HEK293T (cell line): Measurements from ENCODE around the gene DRAM1.
A peak's percentile ranks its signal among the peaks of the same experiment; 100 is the strongest.

Experiments used
- CTCF ChIA-PET: fragments of 350-600 bp; formaldehyde crosslinking; extraction: SDS; loops from one replicate; lab custom pipeline; 2021; ENCODE audit warnings: antibody characterized with exemption, inconsistent platforms; lab: Yijun Ruan, JAX
- POLR2A ChIA-PET: fragments of 350-600 bp; formaldehyde crosslinking; extraction: SDS; loops from one replicate; lab custom pipeline; 2020; ENCODE audit warnings: antibody characterized with exemption, inconsistent platforms; lab: Yijun Ruan, JAX
- DNase-seq: peaks from one replicate; pipeline ENCODE4 v3.0.0; 2012; ENCODE audit warnings: mixed read lengths; ENCODE audit errors: extremely low spot score
- ARNT ChIP-seq: fragments of 450-650 bp; IDR thresholded peaks from 2 replicates; pipeline ENCODE4 v1.6.1; 2017; ENCODE audit warnings: mild to moderate bottlenecking
- BHLHE40 ChIP-seq: fragments of 450-650 bp; IDR thresholded peaks from 2 replicates; pipeline ENCODE4 v1.6.1; 2016; ENCODE audit warnings: mild to moderate bottlenecking, moderate library complexity, borderline replicate concordance
- CTBP1 ChIP-seq: fragments of 450-650 bp; IDR thresholded peaks from 2 replicates; pipeline ENCODE4 v1.6.1; 2016; ENCODE audit warnings: borderline replicate concordance
- ELF4 ChIP-seq: fragments of 450-650 bp; IDR thresholded peaks from 2 replicates; pipeline ENCODE4 v1.6.1; 2017; ENCODE audit warnings: antibody characterized with exemption
- FOXA1 ChIP-seq: fragments of 450-650 bp; IDR thresholded peaks from 2 replicates; pipeline ENCODE4 v1.6.1; 2016; ENCODE audit warnings: mild to moderate bottlenecking
- FOXK2 ChIP-seq: fragments of 450-650 bp; IDR thresholded peaks from 2 replicates; pipeline ENCODE4 v1.6.1; 2016; ENCODE audit warnings: mild to moderate bottlenecking
- FOXM1 ChIP-seq: fragments of 450-650 bp; IDR thresholded peaks from 2 replicates; pipeline ENCODE4 v1.6.1; 2017; ENCODE audit warnings: mild to moderate bottlenecking, borderline replicate concordance
- HDGF ChIP-seq: fragments of 450-650 bp; IDR thresholded peaks from 2 replicates; pipeline ENCODE4 v1.6.1; 2017; ENCODE audit warnings: antibody characterized with exemption, borderline replicate concordance
- L3MBTL2 ChIP-seq: fragments of 450-650 bp; conservative IDR thresholded peaks from 2 replicates; pipeline ENCODE4 v1.6.1; 2016; ENCODE audit warnings: mild to moderate bottlenecking
- LEF1 ChIP-seq: fragments of 450-650 bp; IDR thresholded peaks from 2 replicates; pipeline ENCODE4 v1.6.1; 2017; ENCODE audit warnings: mild to moderate bottlenecking, borderline replicate concordance
- NFRKB ChIP-seq: fragments of 450-650 bp; IDR thresholded peaks from 2 replicates; pipeline ENCODE4 v1.6.1; 2016; ENCODE audit warnings: mild to moderate bottlenecking, moderate library complexity
- PKNOX1 ChIP-seq: fragments of 450-650 bp; IDR thresholded peaks from 2 replicates; pipeline ENCODE4 v1.6.1; 2016
- SP1 ChIP-seq: fragments of 450-650 bp; IDR thresholded peaks from 2 replicates; pipeline ENCODE4 v1.6.1; 2017
- SUZ12 ChIP-seq: fragments of 450-650 bp; IDR thresholded peaks from 2 replicates; pipeline ENCODE4 v1.6.1; 2016; ENCODE audit warnings: mild to moderate bottlenecking
- TARDBP ChIP-seq: fragments of 450-650 bp; IDR thresholded peaks from 2 replicates; pipeline ENCODE4 v1.6.1; 2016
- ZNF384 ChIP-seq: fragments of 450-650 bp; IDR thresholded peaks from 2 replicates; pipeline ENCODE4 v1.6.1; 2016

The DRAM1 gene

GRCh38 chr12:101919447-101919846 is 42.1 kb downstream of the DRAM1 start:
- no peak for TF ChIP-seq FOXK2
- no peak for TF ChIP-seq NFRKB
- TF ChIP-seq L3MBTL2 = no peak
- no peak for TF ChIP-seq FOXA1
- TF ChIP-seq ELF4 = no peak
- no peak for TF ChIP-seq CTBP1
- TF ChIP-seq ARNT = no peak
- no peak for TF ChIP-seq ZNF384
- DNase-seq = no peak
- CTCF ChIA-PET = interaction anchor here (0.6 kb wide), 1 partner anchor 135 kb away, joined by 8 read pairs; no protein-coding TSS in a partner anchor
- POLR2A ChIA-PET = no interaction called here

GRCh38 chr12:101920906-101921305 is 43.5 kb downstream of the DRAM1 start:
- no peak for DNase-seq
- POLR2A ChIA-PET = no interaction called here
- no peak for TF ChIP-seq SUZ12
- TF ChIP-seq L3MBTL2 = no peak
- no peak for TF ChIP-seq FOXK2
- TF ChIP-seq FOXA1 = no peak
- no peak for TF ChIP-seq TARDBP
- no peak for TF ChIP-seq LEF1
- CTCF ChIA-PET = no interaction called here

GRCh38 chr12:101923045-101923718 is 45.8 kb downstream of the DRAM1 start:
- POLR2A ChIA-PET = no interaction called here
- CTCF ChIA-PET = no interaction called here
- DNase-seq = no peak
- no peak for TF ChIP-seq HDGF
- no peak for TF ChIP-seq ZNF384
- TF ChIP-seq ELF4 = no peak
- no peak for TF ChIP-seq L3MBTL2
- TF ChIP-seq CTBP1 = no peak
- no peak for TF ChIP-seq SUZ12
- no peak for TF ChIP-seq FOXM1
- TF ChIP-seq LEF1 = no peak
- no peak for TF ChIP-seq BHLHE40
- TF ChIP-seq FOXA1 = no peak
- TF ChIP-seq SP1 = no peak
- no peak for TF ChIP-seq FOXK2
- no peak for TF ChIP-seq ARNT
- TF ChIP-seq PKNOX1 = no peak
- no peak for TF ChIP-seq NFRKB
- TF ChIP-seq TARDBP = no peak

- ChIA-PET CTCF (no interaction called here), POLR2A (no interaction called here)
- no peak for TF ChIP-seq BHLHE40
- TF ChIP-seq LEF1 = no peak
- TF ChIP-seq SP1 = no peak
- no peak for TF ChIP-seq PKNOX1
- no peak for TF ChIP-seq L3MBTL2
- no peak for TF ChIP-seq CTBP1
- DNase-seq = peak; percentile 32
Observed at GRCh38 chr12:101924618-101925017, 47.2 kb downstream of the DRAM1 start.

GRCh38 chr12:101925361-101925760 is 48.0 kb downstream of the DRAM1 start:
- TF ChIP-seq ELF4 (no peak), ARNT (no peak)
- CTCF ChIA-PET = no interaction called here
- POLR2A ChIA-PET = no interaction called here
- no peak for DNase-seq

- TF ChIP-seq SUZ12 (no peak), L3MBTL2 (no peak), PKNOX1 (no peak), HDGF (no peak), ELF4 (no peak), SP1 (no peak), CTBP1 (no peak), FOXM1 (no peak), ZNF384 (no peak), LEF1 (no peak), BHLHE40 (no peak), TARDBP (no peak), FOXA1 (no peak), NFRKB (no peak), FOXK2 (no peak), ARNT (no peak)
- POLR2A ChIA-PET = no interaction called here
- CTCF ChIA-PET = no interaction called here
- DNase-seq = no peak
Observed at GRCh38 chr12:101925935-101926334, 48.6 kb downstream of the DRAM1 start.

- no peak for DNase-seq
- no peak for TF ChIP-seq L3MBTL2
- no peak for TF ChIP-seq NFRKB
- no peak for TF ChIP-seq BHLHE40
- CTCF ChIA-PET = no interaction called here
- POLR2A ChIA-PET = no interaction called here
Observed at GRCh38 chr12:101927036-101927435, 49.7 kb downstream of the DRAM1 start.
